ENCODE results near the gene MECP2. TPM values are rescaled to one million over a fixed set of nuclear protein-coding genes. Genes with fewer than 3 reads are reported as not detected.

Gene MECP2
- total and polyA plus RNA-seq, 2 of the 13 experiments (the other 11 are each of a cell fraction or from before 2014, with no cell fraction given): 7.9 to 18.1 TPM

DNA sequence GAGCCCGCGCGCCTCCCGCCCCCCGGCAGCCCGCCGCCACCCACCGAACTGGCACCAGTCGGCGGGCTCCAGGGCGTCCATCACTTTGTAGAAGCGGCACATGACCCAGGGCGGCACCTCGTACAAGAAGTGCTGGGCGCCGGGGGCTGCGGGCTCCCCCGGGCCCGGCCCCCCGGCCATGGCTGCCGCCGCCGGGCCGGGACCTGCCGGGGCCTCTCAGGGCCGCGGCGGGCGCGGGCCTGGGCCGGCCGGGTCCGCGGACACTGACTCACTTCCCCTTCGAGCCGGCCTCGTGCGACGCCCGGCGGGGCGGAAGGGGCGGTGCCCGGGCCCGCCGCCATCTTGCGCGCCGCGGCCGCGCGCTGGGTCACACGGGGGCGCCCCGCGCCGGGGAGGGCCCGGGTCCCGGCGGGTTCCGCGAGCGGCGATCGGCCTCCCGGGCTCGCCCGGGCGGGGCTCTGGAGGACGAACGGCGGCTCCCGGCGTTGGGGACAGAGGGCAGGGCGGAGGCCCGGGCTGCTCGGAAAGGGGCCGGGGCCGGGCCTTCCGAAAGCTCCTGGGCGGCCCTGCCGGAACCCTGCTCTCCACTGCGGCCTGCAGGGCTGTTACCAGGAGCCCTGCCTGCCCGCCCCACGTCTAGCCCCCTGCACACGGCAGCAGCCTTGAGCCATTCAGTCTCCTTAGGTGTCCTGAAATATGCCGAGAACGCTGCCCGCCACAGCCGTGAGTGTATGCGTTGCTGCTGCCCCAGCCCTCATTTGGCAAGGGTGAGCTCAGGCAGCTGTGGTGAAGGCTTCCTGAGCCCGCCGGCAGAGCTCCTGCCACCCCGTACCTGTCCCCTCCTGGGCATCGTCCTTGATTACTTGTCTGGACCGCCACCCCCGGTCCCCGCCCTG, 77.6 kb downstream of the MECP2 start, which contains the start of gene IRAK1 (continued):
- TF ChIP-seq, protein P1, sequence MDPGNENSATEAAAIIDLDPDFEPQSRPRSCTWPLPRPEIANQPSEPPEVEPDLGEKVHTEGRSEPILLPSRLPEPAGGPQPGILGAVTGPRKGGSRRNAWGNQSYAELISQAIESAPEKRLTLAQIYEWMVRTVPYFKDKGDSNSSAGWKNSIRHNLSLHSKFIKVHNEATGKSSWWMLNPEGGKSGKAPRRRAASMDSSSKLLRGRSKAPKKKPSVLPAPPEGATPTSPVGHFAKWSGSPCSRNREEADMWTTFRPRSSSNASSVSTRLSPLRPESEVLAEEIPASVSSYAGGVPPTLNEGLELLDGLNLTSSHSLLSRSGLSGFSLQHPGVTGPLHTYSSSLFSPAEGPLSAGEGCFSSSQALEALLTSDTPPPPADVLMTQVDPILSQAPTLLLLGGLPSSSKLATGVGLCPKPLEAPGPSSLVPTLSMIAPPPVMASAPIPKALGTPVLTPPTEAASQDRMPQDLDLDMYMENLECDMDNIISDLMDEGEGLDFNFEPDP (CRISPR knock-in tag; conservative IDR thresholded peaks at IDR 0.05): no peak
- TF ChIP-seq, protein P2, sequence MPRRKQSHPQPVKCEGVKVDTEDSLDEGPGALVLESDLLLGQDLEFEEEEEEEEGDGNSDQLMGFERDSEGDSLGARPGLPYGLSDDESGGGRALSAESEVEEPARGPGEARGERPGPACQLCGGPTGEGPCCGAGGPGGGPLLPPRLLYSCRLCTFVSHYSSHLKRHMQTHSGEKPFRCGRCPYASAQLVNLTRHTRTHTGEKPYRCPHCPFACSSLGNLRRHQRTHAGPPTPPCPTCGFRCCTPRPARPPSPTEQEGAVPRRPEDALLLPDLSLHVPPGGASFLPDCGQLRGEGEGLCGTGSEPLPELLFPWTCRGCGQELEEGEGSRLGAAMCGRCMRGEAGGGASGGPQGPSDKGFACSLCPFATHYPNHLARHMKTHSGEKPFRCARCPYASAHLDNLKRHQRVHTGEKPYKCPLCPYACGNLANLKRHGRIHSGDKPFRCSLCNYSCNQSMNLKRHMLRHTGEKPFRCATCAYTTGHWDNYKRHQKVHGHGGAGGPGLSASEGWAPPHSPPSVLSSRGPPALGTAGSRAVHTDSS (CRISPR knock-in tag; conservative IDR thresholded peaks at IDR 0.05): no peak
- TF ChIP-seq HDAC6 (IDR thresholded peaks at IDR 0.05; ENCODE audit: low read depth, low read length): no peak
- no peak for TF ChIP-seq ZNF460 (CRISPR knock-in tag; IDR thresholded peaks at IDR 0.05; ENCODE audit: borderline replicate concordance)
- no peak for TF ChIP-seq ZNF20 (CRISPR knock-in tag; IDR thresholded peaks at IDR 0.05)
- no peak for TF ChIP-seq ZNF274 (CRISPR knock-in tag; IDR thresholded peaks at IDR 0.05)
- no peak for TF ChIP-seq ZNF782 (CRISPR knock-in tag; IDR thresholded peaks at IDR 0.05; ENCODE audit: borderline replicate concordance)
- TF ChIP-seq, protein P3, sequence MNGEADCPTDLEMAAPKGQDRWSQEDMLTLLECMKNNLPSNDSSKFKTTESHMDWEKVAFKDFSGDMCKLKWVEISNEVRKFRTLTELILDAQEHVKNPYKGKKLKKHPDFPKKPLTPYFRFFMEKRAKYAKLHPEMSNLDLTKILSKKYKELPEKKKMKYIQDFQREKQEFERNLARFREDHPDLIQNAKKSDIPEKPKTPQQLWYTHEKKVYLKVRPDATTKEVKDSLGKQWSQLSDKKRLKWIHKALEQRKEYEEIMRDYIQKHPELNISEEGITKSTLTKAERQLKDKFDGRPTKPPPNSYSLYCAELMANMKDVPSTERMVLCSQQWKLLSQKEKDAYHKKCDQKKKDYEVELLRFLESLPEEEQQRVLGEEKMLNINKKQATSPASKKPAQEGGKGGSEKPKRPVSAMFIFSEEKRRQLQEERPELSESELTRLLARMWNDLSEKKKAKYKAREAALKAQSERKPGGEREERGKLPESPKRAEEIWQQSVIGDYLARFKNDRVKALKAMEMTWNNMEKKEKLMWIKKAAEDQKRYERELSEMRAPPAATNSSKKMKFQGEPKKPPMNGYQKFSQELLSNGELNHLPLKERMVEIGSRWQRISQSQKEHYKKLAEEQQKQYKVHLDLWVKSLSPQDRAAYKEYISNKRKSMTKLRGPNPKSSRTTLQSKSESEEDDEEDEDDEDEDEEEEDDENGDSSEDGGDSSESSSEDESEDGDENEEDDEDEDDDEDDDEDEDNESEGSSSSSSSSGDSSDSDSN (CRISPR knock-in tag; IDR thresholded peaks at IDR 0.05): peak; percentile 38; the same call in 1 of the 2 replicates
- TF ChIP-seq SRF (IDR thresholded peaks at IDR 0.05; ENCODE audit: low read depth, low read length): no peak
- TF ChIP-seq ZNF543 (CRISPR knock-in tag; IDR thresholded peaks at IDR 0.05): no peak
- TF ChIP-seq RBM22 (optimal IDR thresholded peaks at IDR 0.05; ENCODE audit: low read length): no peak
- no peak for TF ChIP-seq ZBTB21 (CRISPR knock-in tag; IDR thresholded peaks at IDR 0.05)
- TF ChIP-seq ZNF850 (CRISPR knock-in tag; conservative IDR thresholded peaks at IDR 0.05): no peak
- TF ChIP-seq EHMT2 (IDR thresholded peaks at IDR 0.05; ENCODE audit: borderline replicate concordance, low read depth, low read length): no peak
- no peak for TF ChIP-seq SAFB2 (CRISPR knock-in tag; IDR thresholded peaks at IDR 0.05; ENCODE audit: borderline replicate concordance, low read depth)
- no peak for TF ChIP-seq ZNF44 (CRISPR knock-in tag; IDR thresholded peaks at IDR 0.05)
- no peak for TF ChIP-seq CREM (IDR thresholded peaks at IDR 0.05)
- no peak for TF ChIP-seq CREM (CRISPR knock-in tag; IDR thresholded peaks at IDR 0.05)
- TF ChIP-seq, protein P4, sequence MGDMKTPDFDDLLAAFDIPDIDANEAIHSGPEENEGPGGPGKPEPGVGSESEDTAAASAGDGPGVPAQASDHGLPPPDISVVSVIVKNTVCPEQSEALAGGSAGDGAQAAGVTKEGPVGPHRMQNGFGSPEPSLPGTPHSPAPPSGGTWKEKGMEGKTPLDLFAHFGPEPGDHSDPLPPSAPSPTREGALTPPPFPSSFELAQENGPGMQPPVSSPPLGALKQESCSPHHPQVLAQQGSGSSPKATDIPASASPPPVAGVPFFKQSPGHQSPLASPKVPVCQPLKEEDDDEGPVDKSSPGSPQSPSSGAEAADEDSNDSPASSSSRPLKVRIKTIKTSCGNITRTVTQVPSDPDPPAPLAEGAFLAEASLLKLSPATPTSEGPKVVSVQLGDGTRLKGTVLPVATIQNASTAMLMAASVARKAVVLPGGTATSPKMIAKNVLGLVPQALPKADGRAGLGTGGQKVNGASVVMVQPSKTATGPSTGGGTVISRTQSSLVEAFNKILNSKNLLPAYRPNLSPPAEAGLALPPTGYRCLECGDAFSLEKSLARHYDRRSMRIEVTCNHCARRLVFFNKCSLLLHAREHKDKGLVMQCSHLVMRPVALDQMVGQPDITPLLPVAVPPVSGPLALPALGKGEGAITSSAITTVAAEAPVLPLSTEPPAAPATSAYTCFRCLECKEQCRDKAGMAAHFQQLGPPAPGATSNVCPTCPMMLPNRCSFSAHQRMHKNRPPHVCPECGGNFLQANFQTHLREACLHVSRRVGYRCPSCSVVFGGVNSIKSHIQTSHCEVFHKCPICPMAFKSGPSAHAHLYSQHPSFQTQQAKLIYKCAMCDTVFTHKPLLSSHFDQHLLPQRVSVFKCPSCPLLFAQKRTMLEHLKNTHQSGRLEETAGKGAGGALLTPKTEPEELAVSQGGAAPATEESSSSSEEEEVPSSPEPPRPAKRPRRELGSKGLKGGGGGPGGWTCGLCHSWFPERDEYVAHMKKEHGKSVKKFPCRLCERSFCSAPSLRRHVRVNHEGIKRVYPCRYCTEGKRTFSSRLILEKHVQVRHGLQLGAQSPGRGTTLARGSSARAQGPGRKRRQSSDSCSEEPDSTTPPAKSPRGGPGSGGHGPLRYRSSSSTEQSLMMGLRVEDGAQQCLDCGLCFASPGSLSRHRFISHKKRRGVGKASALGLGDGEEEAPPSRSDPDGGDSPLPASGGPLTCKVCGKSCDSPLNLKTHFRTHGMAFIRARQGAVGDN (CRISPR knock-in tag; IDR thresholded peaks at IDR 0.05): peak; percentile 9; the same call in 1 of the 2 replicates
- no peak for TF ChIP-seq NONO (IDR thresholded peaks at IDR 0.05)
- no peak for TF ChIP-seq NONO (CRISPR knock-in tag; conservative IDR thresholded peaks at IDR 0.05)
